BJ (cell line): ENCODE results near the gene CD99. TPM values are rescaled to one million over a fixed set of nuclear protein-coding genes. Genes with fewer than 3 reads are reported as not detected.
"Not testable (repeated sequence)": the region's sequence is repeated elsewhere in the genome, so short reads cannot be mapped to it uniquely, and the experiment has no call there.

Experiments
- CTCF ChIA-PET: fragments of 350-600 bp; formaldehyde crosslinking; extraction: SDS; loops from one replicate; lab custom pipeline; 2021; ENCODE audit warnings: antibody characterized with exemption, inconsistent platforms; lab: Yijun Ruan, JAX
- POLR2A ChIA-PET: fragments of 300-600 bp; sonication (Branson Sonifier 250); formaldehyde crosslinking; extraction: SDS; loops from one replicate; lab custom pipeline; 2021; ENCODE audit warnings: antibody characterized with exemption; lab: Charles Lee
- DNase-seq: peaks from one replicate; pipeline ENCODE4 v3.0.0-alpha.2; 2011; ENCODE audit warnings: low read depth
- H3K27me3 ChIP-seq: 2 replicates; pipeline ENCODE4 v1.6.0; 2011; ENCODE audit warnings: low read length; ENCODE audit not compliant: control insufficient read depth, insufficient read depth
- H3K36me3 ChIP-seq: 2 replicates; pipeline ENCODE4 v1.5.1; 2011; ENCODE audit warnings: low read length; ENCODE audit not compliant: control insufficient read depth, insufficient read depth
- H3K4me3 ChIP-seq: 2 replicates; pipeline ENCODE4 v1.5.1; 2011; ENCODE audit warnings: low read depth, mild to moderate bottlenecking, control low read depth, low read length
- CTCF ChIP-seq: IDR thresholded peaks from 2 replicates; pipeline ENCODE4 v1.5.1; 2011; ENCODE audit warnings: low read depth, mild to moderate bottlenecking, control low read depth, inconsistent platforms, low read length, moderate library complexity; ENCODE audit not compliant: insufficient read depth
- polyA plus RNA-seq: library from polyadenylated mRNA; depleted of rRNA; stranded (reverse); fragments of >200 nt; gene quantifications from 2 replicates; pipeline ENCODE4 v1.2.3, GENCODE V29; 2011

CD99 gene
- polyA plus RNA-seq, 1 experiment, result 479 TPM

- DNase-seq, result no peak
- POLR2A ChIA-PET, result no interaction called here
- Histone ChIP-seq H3K4me3 (no peak overlapping the region), H3K36me3 (no peaks in the 10 kb centered on the region), H3K27me3 (no peaks in the 10 kb centered on the region)
- CTCF ChIA-PET, result no interaction called here
- no peak for TF ChIP-seq CTCF
These were observed 65.5 kb downstream of the CD99 start for GRCh38 chrX:2756548-2756947.

- DNase-seq, result no peak
- no peak for TF ChIP-seq CTCF
- Histone ChIP-seq H3K27me3 (no peaks in the 10 kb centered on the region), H3K36me3 (no peaks in the 10 kb centered on the region), H3K4me3 (no peak overlapping the region)
- POLR2A ChIA-PET, result no interaction called here
- CTCF ChIA-PET, result no interaction called here
These were observed 70.2 kb downstream of the CD99 start for GRCh38 chrX:2761246-2761645.

- H3K27me3 ChIP-seq, DNase-seq, CTCF ChIA-PET, POLR2A ChIA-PET, H3K4me3 ChIP-seq, H3K36me3 ChIP-seq: not testable (repeated sequence)
These were observed 71.6 kb downstream of the CD99 start for GRCh38 chrX:2762671-2763070.

- POLR2A ChIA-PET, H3K4me3 ChIP-seq, H3K36me3 ChIP-seq, DNase-seq, CTCF ChIA-PET, H3K27me3 ChIP-seq: not testable (repeated sequence)
These were observed 73.9 kb downstream of the CD99 start for GRCh38 chrX:2764766-2765548.

GRCh38 chrX:2765549-2765830, 74.4 kb downstream of the CD99 start:
- DNase-seq, result no peak
- Histone ChIP-seq H3K27me3 (no peaks in the 10 kb centered on the region), H3K4me3 (no peak overlapping the region), H3K36me3 (no peaks in the 10 kb centered on the region)
- ChIA-PET POLR2A (no interaction called here), CTCF (no interaction called here)
- no peak for TF ChIP-seq CTCF

- Histone ChIP-seq H3K36me3 (no peaks in the 10 kb centered on the region), H3K4me3 (no peak overlapping the region), H3K27me3 (no peaks in the 10 kb centered on the region)
- CTCF ChIA-PET, result no interaction called here
- TF ChIP-seq CTCF, result no peak
- POLR2A ChIA-PET, result no interaction called here
- no peak for DNase-seq
These were observed 75.8 kb downstream of the CD99 start for GRCh38 chrX:2766906-2767305.
